Stimulated activated CD8-positive, alpha-beta memory T cell treated with anti-CD3 and anti-CD28 coated beads, Interleukin-15, amount 100 ng/mL, for 48 hours (primary cell): ENCODE data around the gene TPP2.

ENCODE experiments used
- DNase-seq, 2 donors: peaks; one replicate each; pipeline ENCODE4 v3.0.0-alpha.2; 2020; ENCODE audit warnings: low read depth in 2 of 2

TPP2 gene

DNA sequence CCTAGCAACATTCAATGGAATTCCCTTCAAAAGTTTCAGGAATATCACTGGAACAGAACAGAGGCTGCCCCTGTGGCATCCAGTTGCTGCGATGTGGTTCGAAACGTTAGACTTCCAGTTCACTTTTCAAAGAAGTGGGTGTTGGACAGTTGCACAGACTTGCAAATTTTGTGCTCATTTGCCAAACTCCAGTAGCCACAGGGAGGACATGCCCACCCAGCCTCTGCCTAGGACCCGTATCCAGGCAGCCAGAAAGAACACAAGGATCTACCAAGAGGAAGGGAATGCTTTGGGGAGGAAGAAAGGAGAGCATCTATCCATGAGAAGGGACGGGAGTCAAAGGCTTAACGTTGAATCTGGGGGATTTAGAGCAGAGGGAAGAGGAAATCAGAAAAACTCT, 98.2 kb downstream of the TPP2 start, which contains the start of gene METTL21C:
Gene METTL21C (minus strand): TSS at position 108 of the 400 bp plus-strand sequence. CDS start 546 bp downstream, outside the sequence.
- DNase-seq: no peak

DNA sequence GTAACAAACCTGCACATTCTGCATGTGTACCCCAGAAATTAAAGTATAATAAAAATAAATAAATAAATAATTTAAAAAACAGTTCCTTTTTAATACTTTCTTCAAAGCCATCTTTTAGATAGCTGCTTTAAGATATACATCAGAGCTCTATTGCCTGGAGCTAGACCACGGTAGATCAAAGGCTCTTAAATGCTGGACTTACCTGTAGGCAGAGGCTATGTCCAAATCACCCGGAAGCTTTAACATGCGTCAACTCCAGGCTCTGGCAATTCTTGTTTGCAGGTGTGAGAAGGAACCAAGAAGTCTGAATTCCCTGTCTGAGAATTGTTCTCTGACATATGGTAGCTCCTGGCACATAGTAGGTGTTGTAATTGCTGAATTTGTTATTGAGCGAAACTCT, 99.7 kb downstream of the TPP2 start:
- no peak for DNase-seq

DNA sequence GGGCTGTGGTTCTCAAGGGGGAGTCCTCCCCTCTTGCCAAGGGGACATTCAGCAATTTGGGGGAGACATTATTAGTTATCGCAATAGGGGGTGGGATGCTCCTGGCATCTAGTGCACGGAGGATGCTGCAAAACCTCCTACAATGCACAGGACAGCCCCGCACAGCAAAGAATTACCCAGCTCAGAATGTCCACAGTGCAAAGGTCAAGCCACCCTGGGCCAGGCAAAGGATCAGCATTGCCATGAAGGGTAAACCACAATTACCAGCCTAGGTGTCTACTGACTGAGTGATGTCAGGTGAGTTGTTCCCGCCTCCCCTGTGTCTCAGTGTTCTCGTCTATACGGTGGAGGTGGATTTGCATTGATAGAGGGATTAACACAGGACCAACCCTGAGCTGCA, 100.5 kb downstream of the TPP2 start:
- no peak for DNase-seq

DNA sequence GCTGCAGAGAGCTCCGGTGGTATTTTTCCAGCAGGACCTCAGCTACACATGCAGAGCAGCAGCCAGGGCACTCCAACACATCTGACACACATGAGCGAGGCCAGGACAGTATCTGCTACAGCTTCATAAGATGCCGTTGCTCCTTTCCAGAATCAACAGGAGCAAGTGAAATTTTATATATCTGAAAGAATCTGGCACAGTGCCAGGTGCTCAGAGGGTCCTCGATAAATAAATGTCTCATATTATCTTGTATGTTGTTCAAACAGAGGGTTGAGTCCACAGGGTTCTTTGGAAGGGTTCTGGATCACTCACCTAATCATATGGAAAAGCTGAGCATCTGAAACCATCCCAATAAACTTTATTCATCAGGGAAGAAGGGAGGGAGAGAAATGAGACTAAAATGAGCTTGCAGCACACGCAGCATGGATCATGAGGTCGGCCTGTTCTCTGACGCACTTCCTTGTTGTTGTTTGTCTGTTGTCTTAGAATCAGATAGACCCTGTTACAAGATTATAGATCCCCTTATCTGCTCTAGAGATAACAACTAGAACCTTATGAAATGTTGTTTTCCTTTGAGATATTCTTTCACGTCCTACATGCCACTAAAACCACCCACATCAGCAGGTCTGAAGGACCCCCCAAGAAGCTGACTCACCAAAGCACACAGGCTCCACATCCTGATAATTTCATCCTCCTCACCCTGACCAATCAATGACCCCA, 101.3 kb downstream of the TPP2 start:
- DNase-seq: no peak

DNA sequence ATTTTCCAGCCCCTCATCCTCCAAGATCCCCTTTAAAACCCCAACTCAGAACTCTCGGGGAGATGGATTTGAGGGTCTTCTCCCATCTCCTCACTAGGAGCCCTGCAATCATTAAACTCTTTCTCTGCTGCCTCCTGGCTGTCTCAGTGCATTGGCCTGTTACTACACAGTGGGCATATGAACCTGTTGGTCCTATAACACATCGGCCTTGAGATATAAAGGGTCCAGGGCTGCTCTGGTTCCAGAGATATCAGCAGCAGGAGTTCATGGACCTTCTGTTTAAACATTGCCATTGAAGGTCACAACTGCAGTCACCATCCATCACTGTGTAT, 101.8 kb downstream of the TPP2 start:
- no peak for DNase-seq

DNA sequence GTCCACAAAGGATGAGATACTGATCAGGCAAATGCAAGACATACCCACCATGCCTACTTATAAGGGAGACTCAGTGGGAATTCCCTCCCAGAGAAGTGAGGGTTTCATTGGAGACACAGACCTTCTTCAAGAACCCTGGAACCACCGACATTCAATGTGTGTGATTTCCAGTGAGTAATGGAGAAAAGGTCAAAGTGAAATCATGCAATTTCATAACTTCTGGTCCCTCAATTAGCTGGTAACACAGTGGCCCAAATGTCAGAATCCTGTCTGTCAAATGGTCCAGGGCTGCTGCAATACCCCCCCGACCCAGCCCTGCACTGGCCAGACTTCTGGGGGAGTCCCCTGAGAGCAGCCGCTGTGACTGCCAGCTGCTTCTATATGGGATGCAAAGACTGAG, 102.7 kb downstream of the TPP2 start:
- DNase-seq: no peak

DNA sequence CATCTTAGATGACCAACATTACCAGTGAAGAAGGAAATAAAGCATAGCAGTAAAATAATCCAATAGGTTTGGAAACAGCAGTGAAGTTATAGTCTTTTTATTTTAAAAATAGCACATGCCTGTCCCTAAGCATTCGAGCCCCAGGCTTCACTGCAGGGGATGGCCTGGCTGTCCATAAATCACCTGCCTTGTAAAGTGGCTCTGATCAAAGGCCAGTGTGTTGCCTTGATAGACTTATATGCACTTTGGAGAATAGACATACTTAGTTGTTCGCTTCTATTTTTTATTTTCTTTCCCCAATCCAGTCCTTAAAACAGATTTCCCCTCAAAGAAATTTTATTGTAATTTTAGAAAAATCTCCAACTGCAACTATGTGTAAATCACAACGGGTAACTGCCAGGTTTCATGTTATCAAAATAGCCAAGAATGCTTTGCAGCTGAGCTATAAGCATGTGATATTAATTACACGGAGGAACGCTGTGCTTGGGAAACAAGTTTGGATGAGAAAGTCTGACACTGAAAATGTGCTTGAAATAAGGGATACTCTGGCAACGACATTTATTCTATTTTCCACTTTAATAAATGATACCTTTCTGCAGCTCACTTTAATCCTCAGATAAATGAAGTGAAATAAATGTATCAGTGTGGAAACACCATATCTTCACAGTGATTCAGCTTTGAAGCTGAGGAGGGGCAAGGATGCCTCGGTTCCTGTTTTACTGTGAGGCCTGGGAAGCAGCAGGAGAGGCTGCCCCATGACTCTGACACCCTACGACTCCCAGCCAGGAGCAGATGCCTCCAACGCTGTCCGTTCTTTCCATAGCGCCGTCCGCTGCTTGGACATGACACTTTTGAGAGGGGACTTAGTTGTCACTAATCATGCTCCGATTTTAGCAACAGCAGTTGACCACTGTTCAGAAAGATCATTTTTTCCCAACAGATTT, 103.6 kb downstream of the TPP2 start:
- no peak for DNase-seq

DNA sequence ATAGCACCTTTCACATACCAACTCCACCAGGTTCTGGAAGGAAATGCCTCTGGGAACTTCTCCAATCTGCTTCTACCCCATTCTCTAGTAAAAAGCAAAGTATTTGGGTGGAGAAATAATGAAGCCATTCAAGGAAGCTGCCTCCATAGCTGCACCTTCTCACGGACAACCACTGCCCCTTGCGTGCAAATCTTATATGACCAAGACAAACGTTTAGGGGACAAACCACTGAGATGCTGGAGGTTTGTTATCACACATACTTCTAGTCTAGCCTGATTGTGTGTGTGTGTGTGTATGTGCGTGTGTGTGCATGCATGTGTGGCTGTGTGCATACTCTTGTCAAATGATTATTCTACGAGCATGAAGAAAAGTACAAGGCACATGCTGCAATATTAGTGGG, 104.5 kb downstream of the TPP2 start:
- DNase-seq: no peak

DNA sequence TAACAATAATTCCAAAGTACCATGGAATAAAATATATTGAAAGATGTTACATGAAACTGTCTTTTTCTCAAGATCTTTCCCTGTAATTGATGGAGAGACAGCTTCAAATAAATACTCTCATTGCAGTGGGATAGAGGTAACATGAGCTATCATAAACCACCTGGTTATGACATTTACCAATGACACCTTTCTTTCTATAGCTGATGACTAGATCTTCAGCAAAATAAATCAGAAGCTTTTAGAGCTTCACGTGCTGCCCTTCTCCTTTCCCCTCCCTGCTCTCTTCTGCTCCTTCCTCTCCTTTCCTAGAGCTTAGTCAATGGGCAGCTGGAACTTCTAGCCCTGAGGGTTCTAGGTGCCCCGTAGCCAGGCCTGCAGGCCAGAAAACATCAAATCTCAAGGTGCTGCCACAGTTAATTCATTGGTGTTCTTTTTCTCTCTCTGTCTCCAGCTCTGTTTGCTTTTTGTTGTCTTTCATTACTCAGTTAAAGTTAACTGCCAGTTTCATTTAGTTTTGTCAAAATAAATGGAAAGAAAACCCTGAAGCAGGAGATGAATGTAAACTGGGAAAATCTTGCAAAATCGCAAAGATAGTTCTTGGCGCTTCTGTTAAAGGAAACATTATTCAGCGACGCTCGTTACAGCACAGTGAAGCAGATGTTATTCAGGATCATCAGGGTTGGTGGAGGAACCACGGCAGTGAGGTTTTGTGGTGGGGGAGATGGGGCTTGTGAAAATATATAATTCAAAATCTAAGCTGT, 106.4 kb downstream of the TPP2 start:
- no peak for DNase-seq

DNA sequence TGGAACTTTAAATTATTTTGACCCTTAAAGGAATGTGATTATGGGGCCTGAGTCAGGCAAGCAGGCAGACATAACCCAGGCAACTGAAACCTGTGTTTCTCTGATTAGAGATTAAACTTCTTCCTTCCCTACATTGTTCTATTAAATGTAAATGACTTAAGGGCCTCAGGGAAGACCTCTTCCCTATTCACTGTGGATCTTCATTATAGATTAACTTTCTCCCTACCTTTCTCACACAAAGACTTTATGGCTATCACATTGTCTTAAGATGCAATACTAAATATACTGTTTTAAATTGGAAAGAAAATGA, 106.9 kb downstream of the TPP2 start:
- no peak for DNase-seq

DNA sequence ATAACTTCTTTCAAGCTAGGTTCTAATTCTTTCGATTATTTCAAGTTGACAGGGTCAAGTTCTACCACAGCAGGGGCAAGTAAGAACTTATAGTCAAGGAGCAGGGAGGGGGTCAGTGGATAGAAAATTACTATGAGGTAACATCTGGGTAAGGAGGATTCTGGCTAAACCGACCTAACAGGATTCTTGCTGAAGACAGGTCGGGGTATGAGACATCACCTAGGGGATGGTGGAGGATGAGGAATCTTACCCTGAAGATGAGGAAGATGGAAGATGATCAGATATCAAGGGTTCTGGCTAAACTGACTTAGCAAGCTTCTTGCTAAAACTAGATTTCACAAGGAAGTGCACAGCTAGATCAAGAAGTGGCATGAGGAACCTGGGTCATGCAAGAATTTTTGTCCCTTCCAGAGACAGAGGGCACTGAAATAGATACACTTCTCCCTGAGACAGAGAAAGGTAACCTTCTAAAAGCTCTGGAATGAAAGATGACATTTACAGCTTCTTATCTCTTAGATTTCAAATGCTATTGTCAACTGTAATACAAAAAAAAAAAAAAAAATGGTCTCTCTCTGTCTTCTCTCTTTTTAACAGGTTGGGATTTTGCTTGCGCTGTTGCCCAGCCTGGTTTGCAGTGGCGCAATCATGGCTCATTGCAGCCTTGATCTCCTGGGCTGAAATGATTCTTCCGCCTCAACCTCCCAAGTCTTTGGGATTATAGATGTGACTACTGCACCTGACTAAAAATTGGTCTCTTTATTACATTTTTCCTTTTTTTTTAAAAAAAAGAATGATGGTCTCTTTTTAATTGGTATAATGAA, 107.7 kb downstream of the TPP2 start:
- DNase-seq: no peak

DNA sequence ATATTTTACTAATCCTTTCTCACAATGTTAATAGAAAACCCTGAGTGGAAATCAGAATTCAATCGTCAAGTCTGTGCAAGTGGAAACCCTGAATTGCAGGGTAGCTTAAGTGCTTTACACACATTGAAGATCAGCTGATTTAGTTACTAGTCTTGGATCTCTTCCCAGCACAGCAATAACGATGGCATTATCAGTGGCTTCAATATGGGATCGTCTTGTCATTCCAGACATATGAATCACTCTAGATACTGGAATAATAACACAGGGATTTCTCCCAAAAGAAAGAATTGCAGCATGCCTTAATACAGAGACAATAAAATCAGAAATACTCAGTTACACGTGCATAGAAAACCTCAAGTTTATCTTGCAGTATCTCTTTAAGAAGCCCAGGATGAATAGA, 110.7 kb downstream of the TPP2 start:
- DNase-seq: no peak

DNA sequence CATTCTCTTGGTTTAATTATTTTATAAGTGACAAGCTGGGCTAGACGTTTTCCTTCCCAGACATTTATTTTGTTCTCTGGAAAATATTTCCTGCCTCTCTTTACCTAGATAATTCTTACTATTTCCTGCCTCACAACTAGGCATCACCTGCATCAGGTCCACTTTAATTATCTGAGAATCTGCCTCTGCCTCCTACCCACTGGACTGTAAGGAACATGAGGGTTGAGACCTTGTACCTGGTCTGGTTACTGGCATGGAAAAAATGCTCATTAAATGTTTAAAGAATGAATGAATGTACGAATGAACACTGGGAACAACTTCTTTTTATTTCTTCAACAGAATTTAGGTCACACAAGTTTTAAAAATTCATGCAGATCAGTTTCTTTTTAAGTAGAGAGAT, 111.4 kb downstream of the TPP2 start:
- DNase-seq: no peak

DNA sequence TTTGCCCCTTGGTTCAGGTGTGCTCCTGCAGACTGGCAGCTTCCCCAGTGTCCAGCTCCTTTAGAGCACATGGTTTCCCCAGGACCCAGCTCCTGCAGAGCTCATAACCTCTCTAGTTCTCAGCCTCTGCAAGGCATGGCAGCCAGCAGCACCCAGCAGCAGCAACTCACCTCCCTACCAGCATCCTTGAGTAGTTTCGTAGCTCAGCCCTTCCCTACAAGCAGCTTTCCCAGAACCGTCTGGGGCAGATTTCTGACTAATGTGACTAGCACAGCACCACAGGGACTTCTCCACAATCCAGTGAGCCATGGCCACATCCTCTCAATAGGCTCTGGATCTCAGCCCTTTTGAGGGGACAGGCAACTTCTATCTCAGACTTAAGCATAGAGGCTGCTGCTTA, 112.2 kb downstream of the TPP2 start:
- DNase-seq: no peak

DNA sequence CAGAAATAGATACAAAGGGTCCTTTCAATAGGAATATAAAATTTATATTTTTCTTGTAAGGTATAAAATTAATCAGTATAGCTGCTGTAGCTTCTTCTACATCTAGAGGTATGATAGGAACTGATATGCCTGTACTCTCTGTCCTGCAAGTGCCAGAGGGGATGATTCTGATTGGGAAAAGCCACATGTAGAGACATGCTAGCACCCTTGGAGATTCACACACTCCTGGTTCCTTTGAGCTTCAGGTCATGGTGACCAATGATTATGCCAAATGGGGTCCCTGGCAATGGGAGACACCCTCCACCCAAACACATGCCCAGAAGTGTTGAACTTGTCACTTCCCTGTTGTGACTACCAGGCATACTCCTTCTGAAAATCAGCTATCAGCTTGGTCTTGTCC, 112.8 kb downstream of the TPP2 start:
- DNase-seq: no peak

DNA sequence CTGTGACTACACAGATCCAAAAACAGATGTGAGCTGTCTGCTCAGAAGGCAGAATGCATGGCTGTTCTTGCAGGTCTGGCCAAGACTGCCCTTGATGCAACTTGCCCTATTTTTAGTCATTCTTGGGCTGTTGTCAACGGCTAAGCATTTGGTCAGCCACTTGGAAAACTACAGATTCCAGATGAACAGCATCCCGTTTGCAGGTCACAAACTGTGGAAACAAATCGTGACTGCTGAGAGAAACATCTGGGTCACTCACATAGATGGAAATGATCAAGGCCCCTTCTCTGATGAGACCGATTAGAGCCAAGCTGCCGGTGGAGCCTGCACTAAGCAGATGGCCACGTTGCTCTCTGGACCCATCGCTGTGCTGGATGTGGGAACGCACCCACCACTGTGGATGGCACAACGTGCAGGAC, 113.5 kb downstream of the TPP2 start:
- no peak for DNase-seq

DNA sequence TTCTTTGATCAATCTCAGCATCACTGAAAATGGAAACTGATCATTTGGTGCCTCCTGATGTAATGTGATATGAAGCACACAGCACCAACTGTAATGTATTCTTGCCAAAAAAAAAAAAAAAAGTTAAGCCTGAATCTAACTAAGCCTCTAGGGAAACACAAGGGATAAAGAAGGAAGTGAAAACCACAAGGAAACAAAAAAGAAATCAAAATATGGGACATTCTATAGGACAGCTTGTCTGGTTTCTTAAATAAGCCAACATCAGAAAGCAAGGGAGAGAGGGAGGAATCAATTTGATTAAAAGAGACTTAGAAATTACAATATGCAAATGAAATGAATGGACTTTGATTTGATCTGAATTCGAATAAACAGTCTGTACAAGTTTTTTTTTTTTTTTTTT, 118.7 kb downstream of the TPP2 start:
- no peak for DNase-seq

DNA sequence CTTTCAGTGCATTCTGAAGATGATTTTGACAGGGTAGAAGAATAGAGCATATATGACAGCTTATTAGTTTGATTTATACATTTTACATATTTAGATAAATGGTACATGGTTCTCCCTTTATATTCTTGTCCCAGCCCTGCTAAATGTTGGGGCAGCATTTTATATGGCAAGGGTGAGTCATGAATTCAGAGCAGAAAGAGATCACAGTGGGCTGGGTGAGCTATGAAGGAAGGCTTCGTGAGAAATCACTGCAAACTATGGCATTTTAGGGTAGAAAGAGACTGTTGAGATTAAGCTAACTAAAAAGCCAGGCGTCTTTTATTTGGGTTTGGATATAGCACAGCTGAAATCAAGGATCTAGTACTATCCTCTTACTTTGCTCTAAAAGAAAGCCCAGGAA, 122.0 kb downstream of the TPP2 start:
- DNase-seq: no peak

DNA sequence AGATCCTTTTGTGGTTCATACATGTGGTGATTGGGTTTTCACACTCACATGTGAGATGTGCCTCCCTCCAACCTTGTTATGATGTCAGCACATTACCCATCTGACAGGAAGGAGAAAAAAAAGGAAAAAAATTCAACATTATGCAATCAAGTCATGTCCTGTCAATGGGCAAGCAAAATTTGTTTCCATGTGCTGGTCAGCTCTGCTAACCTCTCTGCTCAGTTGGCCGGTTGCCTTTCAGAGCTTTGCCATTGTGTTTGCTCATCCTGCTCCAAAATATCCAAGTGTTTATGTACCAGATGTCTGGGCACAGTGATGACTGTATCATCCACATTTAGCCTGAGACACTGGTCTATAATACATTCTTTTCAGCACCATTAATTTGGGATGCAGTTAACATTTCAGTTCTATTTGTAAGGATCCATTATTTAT, 125.0 kb downstream of the TPP2 start:
- DNase-seq: no peak

DNA sequence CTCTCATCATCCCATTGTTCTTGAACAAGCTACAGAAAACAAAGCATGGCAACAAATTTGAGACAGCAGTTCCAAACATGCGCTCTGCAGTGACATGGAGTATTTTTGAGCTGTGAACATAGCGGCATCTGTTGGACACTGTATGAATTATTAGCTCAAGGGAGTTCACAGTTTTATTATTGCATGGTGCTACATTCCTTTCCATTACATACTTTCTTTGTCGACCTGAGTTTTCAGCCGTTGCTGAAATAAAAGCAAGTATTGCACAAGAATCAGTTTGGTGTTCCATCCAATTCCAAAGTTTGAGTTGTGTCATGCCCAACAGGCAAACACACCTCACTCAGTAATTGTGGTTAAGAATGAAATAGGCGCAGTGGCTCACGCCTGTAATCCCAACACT, 128.1 kb downstream of the TPP2 start:
- no peak for DNase-seq

DNA sequence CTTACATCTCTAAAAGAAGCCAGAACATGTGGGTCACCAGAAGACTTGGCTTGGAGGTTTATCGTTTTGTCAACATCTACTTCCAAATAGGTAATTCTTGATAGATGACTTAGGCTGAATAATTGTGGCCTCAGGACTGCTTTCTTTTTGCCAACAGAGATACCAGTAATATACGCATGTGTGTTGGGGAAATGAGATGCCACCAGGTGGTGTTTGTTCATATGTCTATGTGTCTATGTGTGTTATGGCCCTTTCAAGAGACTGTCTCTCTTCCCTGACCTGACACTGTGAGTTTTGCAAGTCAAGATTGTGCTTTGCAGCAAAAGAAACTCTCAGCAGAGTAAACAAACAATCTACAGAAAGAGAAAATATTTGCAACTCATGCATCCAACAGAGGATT, 129.6 kb downstream of the TPP2 start:
- DNase-seq: no peak
